Neural cell (in vitro differentiated cells): ENCODE measurements around the gene NAE1. TPM values are rescaled to one million over a fixed set of nuclear protein-coding genes. Genes with fewer than 3 reads are reported as not detected.

ENCODE experiments used
- H2AFZ ChIP-seq: fragments of 200-600, 300-800 bp; sonication (generic), shearing (Covaris generic); 2 replicates; pipeline ENCODE4 v1.6.0; 2014; ENCODE audit warnings: low read depth, mild to moderate bottlenecking, antibody characterized with exemption, low read length, moderate library complexity
- H3F3A ChIP-seq: fragments of 200-600 bp; shearing (Covaris generic); 2 replicates; pipeline ENCODE4 v1.6.1; 2016; ENCODE audit warnings: mild to moderate bottlenecking, moderate library complexity, mixed read lengths, antibody characterized with exemption, low read length; ENCODE audit not compliant: insufficient read depth, poor library complexity, severe bottlenecking
- H3K27ac ChIP-seq: fragments of 200-600, 300-800 bp; sonication (generic), shearing (Covaris generic); 2 replicates; pipeline ENCODE4 v1.5.1; 2014; ENCODE audit warnings: mild to moderate bottlenecking, low read length, moderate library complexity
- H3K27me3 ChIP-seq: fragments of 300-800, 200-600 bp; sonication (generic), shearing (Covaris generic); 2 replicates; pipeline ENCODE4 v1.6.0; 2014; ENCODE audit warnings: mild to moderate bottlenecking, low read depth, low read length, moderate library complexity; ENCODE audit not compliant: insufficient read depth
- H3K36me3 ChIP-seq: fragments of 300-800, 200-600 bp; sonication (generic), shearing (Covaris generic); 2 replicates; pipeline ENCODE4 v1.5.1; 2014; ENCODE audit warnings: mild to moderate bottlenecking, antibody characterized with exemption, low read length, moderate library complexity; ENCODE audit not compliant: insufficient read depth
- H3K4me2 ChIP-seq: fragments of 300-800, 200-600 bp; sonication (generic), shearing (Covaris generic); 2 replicates; pipeline ENCODE4 v1.6.0; 2014; ENCODE audit warnings: mild to moderate bottlenecking, low read length
- H3K4me3 ChIP-seq: fragments of 300-800, 200-600 bp; sonication (generic), shearing (Covaris generic); 2 replicates; pipeline ENCODE4 v1.5.1; 2014; ENCODE audit warnings: mild to moderate bottlenecking, low read length, moderate library complexity
- H3K79me2 ChIP-seq: fragments of 200-600 bp; shearing (Covaris generic); replicated peaks from 2 replicates; pipeline ENCODE4 v1.6.0; 2014; ENCODE audit warnings: mild to moderate bottlenecking, low read length, moderate library complexity; ENCODE audit not compliant: insufficient read depth
- H3K9ac ChIP-seq: fragments of 300-800, 200-600 bp; sonication (generic), shearing (Covaris generic); 2 replicates; pipeline ENCODE4 v1.6.1; 2016; ENCODE audit warnings: mild to moderate bottlenecking, low read length, mixed read lengths
- H3K9me2 ChIP-seq: fragments of 200-600 bp; shearing (Covaris generic); 2 replicates; pipeline ENCODE4 v1.6.1; 2016; ENCODE audit warnings: mild to moderate bottlenecking, low read length, mixed read lengths; ENCODE audit not compliant: insufficient read depth
- H3K9me3 ChIP-seq: fragments of 200-600, 300-800 bp; sonication (generic), shearing (Covaris generic); 2 replicates; pipeline ENCODE4 v1.6.1; 2016; ENCODE audit warnings: mild to moderate bottlenecking, mixed run types, low read length, moderate library complexity, mixed read lengths
- H4K20me1 ChIP-seq: fragments of 200-600 bp; shearing (Covaris generic); 2 replicates; pipeline ENCODE4 v1.6.1; 2016; ENCODE audit warnings: mild to moderate bottlenecking, mixed run types; ENCODE audit not compliant: insufficient read depth
- EP300 ChIP-seq: fragments of 450-650 bp; conservative IDR thresholded peaks from 2 replicates; pipeline ENCODE4 v1.6.1; 2014; ENCODE audit warnings: antibody characterized with exemption, mild to moderate bottlenecking, moderate library complexity; ENCODE audit not compliant: poor library complexity, severe bottlenecking
- EZH2 ChIP-seq: fragments of 200-600, 300-800 bp; shearing (Covaris generic), sonication (generic); IDR thresholded peaks from 2 replicates; pipeline ENCODE4 v1.6.1; 2014; ENCODE audit warnings: antibody characterized with exemption, low read length, borderline replicate concordance, mild to moderate bottlenecking; ENCODE audit not compliant: insufficient read depth, poor library complexity, severe bottlenecking
- MXI1 ChIP-seq: fragments of 450-650 bp; conservative IDR thresholded peaks from 2 replicates; pipeline ENCODE4 v1.6.1; 2014; ENCODE audit warnings: antibody characterized with exemption, mild to moderate bottlenecking; ENCODE audit not compliant: poor library complexity, severe bottlenecking
- POLR2AphosphoS5 ChIP-seq: IDR thresholded peaks from 2 replicates; pipeline ENCODE4 v1.6.1; 2012
- RAD21 ChIP-seq: fragments of 450-650 bp; conservative IDR thresholded peaks from 2 replicates; pipeline ENCODE4 v1.6.1; 2014; ENCODE audit warnings: antibody characterized with exemption, mild to moderate bottlenecking, moderate library complexity
- SMC3 ChIP-seq: fragments of 450-650 bp; conservative IDR thresholded peaks from 2 replicates; pipeline ENCODE4 v1.6.1; 2014; ENCODE audit warnings: antibody characterized with exemption, mild to moderate bottlenecking, moderate library complexity; ENCODE audit not compliant: poor library complexity
- TAF1 ChIP-seq: IDR thresholded peaks from 2 replicates; pipeline ENCODE4 v1.6.1; 2012; ENCODE audit warnings: low read depth
- polyA plus RNA-seq: library from polyadenylated mRNA; depleted of rRNA; stranded (reverse); fragments of >200 nt; gene quantifications from 2 replicates; pipeline ENCODE4 v1.2.3, GENCODE V29; 2014
- TF ChIP-seq, protein P1 (sequence below): fragments of 450-650 bp; IDR thresholded peaks from 2 replicates; pipeline ENCODE4 v1.5.1; 2014; ENCODE audit warnings: antibody characterized with exemption, mild to moderate bottlenecking, moderate library complexity; ENCODE audit not compliant: poor library complexity, severe bottlenecking
- TF ChIP-seq, protein P2 (sequence below): IDR thresholded peaks from 2 replicates; pipeline ENCODE4 v1.6.1; 2012; ENCODE audit warnings: borderline replicate concordance

NAE1 gene
- polyA plus RNA-seq, 1 donor from 2014 or later: 227 TPM

DNA sequence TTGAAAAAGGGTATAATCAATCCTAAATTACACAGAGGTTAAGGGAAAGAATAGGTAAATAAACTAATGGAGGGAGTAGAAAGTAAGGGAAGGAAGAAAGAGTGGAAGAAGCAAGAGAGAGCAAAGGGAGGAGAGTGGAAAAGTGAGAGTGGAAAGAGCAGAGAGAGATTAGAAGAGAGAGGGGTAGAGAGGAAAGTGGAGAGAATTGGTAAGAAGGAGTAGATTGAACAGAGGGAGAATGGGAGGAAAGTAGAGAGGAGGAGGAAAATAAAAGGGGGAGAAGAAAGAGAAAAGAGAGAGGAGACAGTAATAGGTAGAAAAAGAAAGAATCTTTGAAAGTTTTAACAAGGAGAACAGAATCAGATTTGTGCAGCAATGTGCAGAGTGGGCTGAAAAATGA lies 54.3 kb downstream of the NAE1 start:
- Histone ChIP-seq H3K4me3 (no peak overlapping the region), H3K4me2 (no peak overlapping the region), H3K9ac (no peak overlapping the region), H3K27me3 (no peaks in the 10 kb centered on the region), H4K20me1 (no peaks in the 10 kb centered on the region), H3K9me3 (no peaks in the 10 kb centered on the region), H3K9me2 (no peaks in the 10 kb centered on the region), H3K36me3 (no peaks in the 10 kb centered on the region), H3K79me2 (no peaks in the 10 kb centered on the region), H3F3A (no peaks in the 10 kb centered on the region), H2AFZ (no peak overlapping the region), H3K27ac (no peak overlapping the region)
- no peak for TF ChIP-seq POLR2AphosphoS5
- TF ChIP-seq RAD21: no peak
- TF ChIP-seq EZH2: no peak
- no peak for TF ChIP-seq EP300
- TF ChIP-seq, protein P1, sequence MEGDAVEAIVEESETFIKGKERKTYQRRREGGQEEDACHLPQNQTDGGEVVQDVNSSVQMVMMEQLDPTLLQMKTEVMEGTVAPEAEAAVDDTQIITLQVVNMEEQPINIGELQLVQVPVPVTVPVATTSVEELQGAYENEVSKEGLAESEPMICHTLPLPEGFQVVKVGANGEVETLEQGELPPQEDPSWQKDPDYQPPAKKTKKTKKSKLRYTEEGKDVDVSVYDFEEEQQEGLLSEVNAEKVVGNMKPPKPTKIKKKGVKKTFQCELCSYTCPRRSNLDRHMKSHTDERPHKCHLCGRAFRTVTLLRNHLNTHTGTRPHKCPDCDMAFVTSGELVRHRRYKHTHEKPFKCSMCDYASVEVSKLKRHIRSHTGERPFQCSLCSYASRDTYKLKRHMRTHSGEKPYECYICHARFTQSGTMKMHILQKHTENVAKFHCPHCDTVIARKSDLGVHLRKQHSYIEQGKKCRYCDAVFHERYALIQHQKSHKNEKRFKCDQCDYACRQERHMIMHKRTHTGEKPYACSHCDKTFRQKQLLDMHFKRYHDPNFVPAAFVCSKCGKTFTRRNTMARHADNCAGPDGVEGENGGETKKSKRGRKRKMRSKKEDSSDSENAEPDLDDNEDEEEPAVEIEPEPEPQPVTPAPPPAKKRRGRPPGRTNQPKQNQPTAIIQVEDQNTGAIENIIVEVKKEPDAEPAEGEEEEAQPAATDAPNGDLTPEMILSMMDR: no peak
- TF ChIP-seq TAF1: no peak
- no peak for TF ChIP-seq SMC3
- TF ChIP-seq MXI1: no peak
- TF ChIP-seq, protein P2, sequence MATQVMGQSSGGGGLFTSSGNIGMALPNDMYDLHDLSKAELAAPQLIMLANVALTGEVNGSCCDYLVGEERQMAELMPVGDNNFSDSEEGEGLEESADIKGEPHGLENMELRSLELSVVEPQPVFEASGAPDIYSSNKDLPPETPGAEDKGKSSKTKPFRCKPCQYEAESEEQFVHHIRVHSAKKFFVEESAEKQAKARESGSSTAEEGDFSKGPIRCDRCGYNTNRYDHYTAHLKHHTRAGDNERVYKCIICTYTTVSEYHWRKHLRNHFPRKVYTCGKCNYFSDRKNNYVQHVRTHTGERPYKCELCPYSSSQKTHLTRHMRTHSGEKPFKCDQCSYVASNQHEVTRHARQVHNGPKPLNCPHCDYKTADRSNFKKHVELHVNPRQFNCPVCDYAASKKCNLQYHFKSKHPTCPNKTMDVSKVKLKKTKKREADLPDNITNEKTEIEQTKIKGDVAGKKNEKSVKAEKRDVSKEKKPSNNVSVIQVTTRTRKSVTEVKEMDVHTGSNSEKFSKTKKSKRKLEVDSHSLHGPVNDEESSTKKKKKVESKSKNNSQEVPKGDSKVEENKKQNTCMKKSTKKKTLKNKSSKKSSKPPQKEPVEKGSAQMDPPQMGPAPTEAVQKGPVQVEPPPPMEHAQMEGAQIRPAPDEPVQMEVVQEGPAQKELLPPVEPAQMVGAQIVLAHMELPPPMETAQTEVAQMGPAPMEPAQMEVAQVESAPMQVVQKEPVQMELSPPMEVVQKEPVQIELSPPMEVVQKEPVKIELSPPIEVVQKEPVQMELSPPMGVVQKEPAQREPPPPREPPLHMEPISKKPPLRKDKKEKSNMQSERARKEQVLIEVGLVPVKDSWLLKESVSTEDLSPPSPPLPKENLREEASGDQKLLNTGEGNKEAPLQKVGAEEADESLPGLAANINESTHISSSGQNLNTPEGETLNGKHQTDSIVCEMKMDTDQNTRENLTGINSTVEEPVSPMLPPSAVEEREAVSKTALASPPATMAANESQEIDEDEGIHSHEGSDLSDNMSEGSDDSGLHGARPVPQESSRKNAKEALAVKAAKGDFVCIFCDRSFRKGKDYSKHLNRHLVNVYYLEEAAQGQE: no peak

DNA sequence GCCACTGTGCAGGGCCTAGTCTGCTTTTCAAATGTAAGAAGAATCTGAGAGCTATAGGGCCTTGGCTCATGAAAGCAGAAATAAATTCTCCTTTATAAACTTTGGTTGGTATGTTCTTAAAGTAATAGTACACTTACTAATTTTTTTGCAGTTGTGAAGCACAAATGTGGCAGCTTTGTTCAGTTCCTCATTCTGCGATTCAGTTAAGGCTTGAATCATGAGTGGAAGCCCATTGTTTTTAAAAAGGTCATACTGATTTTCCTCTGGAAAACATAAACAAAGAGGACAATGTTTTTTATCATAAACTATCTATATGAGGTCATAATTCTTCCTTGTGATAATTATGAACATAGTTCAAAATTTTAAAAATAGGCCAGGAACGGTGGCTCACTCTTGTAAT lies 55.8 kb downstream of the NAE1 start:
- Histone ChIP-seq H3F3A (no peaks in the 10 kb centered on the region), H2AFZ (no peak overlapping the region), H3K9me2 (no peaks in the 10 kb centered on the region), H3K27ac (no peak overlapping the region), H4K20me1 (no peaks in the 10 kb centered on the region), H3K36me3 (no peaks in the 10 kb centered on the region), H3K4me2 (no peak overlapping the region), H3K4me3 (no peak overlapping the region), H3K27me3 (no peaks in the 10 kb centered on the region), H3K9ac (no peak overlapping the region), H3K79me2 (no peaks in the 10 kb centered on the region), H3K9me3 (no peaks in the 10 kb centered on the region)
- TF ChIP-seq RAD21 (no peak), EP300 (no peak), TAF1 (no peak), MXI1 (no peak), SMC3 (no peak), POLR2AphosphoS5 (no peak), EZH2 (no peak)
- TF ChIP-seq, protein P2: no peak
- TF ChIP-seq, protein P1: no peak
